ENCODE measurements around the gene KCTD6. TPM values are rescaled to one million over a fixed set of nuclear protein-coding genes. Genes with fewer than 3 reads are reported as not detected.

KCTD6 gene
- total RNA-seq, 2 donors from 2014 or later: 7.3 to 8.2 TPM

GRCh38 chr3:58535531-58536500 lies 43.9 kb downstream of the KCTD6 start:
- H3K4me3 Mint-ChIP-seq: no peak overlapping the region
- H3K4me1 Mint-ChIP-seq (ENCODE audit: low read depth): peaks cover 23% of the 10 kb centered on the region
- no peak for ATAC-seq (replicated peaks in 1 of 2)
- H3K27me3 Mint-ChIP-seq (ENCODE audit: low read depth): no peaks in the 10 kb centered on the region
- H3K36me3 Mint-ChIP-seq (ENCODE audit: insufficient read depth in 2 of 2): no peaks in the 10 kb centered on the region
- no peak for DNase-seq
- no peak overlapping the region for H3K27ac Mint-ChIP-seq
- no peaks in the 10 kb centered on the region for H3K9me3 Mint-ChIP-seq

GRCh38 chr3:58536501-58537411 lies 44.9 kb downstream of the KCTD6 start, which contains the start of gene ACOX2:
Gene ACOX2 (minus strand): TSS chr3:58537190. CDS start chr3:58535106, 2,084 bp downstream.
- H3K36me3 Mint-ChIP-seq (ENCODE audit: insufficient read depth in 2 of 2): no peaks in the 10 kb centered on the region
- ATAC-seq (replicated peaks in 1 of 2): no peak
- peaks cover 23% of the 10 kb centered on the region for H3K4me1 Mint-ChIP-seq (ENCODE audit: low read depth)
- no peak within 1 kb of the TSS for H3K27ac Mint-ChIP-seq
- no peaks in the 10 kb centered on the region for H3K27me3 Mint-ChIP-seq (ENCODE audit: low read depth)
- H3K4me3 Mint-ChIP-seq: no peak within 1 kb of the TSS
- no peaks in the 10 kb centered on the region for H3K9me3 Mint-ChIP-seq
- DNase-seq: no peak

- no peak overlapping the region for H3K27ac Mint-ChIP-seq
- DNase-seq: no peak
- ATAC-seq (replicated peaks in 1 of 2): no peak
Measured at GRCh38 chr3:58537412-58538301, 45.8 kb downstream of the KCTD6 start.

GRCh38 chr3:58539626-58540025 lies 47.7 kb downstream of the KCTD6 start:
- Mint-ChIP-seq H3K4me1 (ENCODE audit: low read depth) (peaks cover 7% of the 10 kb centered on the region), H3K9me3 (no peaks in the 10 kb centered on the region), H3K4me3 (no peak overlapping the region), H3K27ac (no peak overlapping the region), H3K27me3 (ENCODE audit: low read depth) (no peaks in the 10 kb centered on the region), H3K36me3 (ENCODE audit: insufficient read depth in 2 of 2) (no peaks in the 10 kb centered on the region)
- DNase-seq: no peak
- ATAC-seq (replicated peaks in 1 of 2): no peak

More at GRCh38 chr3:58537412-58538301, 45.8 kb downstream of the KCTD6 start:
- Mint-ChIP-seq H3K36me3 (ENCODE audit: insufficient read depth in 2 of 2) (no peaks in the 10 kb centered on the region), H3K4me1 (ENCODE audit: low read depth) (peaks cover 14% of the 10 kb centered on the region), H3K27me3 (ENCODE audit: low read depth) (no peaks in the 10 kb centered on the region), H3K9me3 (no peaks in the 10 kb centered on the region), H3K4me3 (no peak overlapping the region)

- peaks cover 7% of the 10 kb centered on the region for H3K4me1 Mint-ChIP-seq (ENCODE audit: low read depth)
- H3K36me3 Mint-ChIP-seq (ENCODE audit: insufficient read depth in 2 of 2): no peaks in the 10 kb centered on the region
- no peak for ATAC-seq (replicated peaks in 1 of 2)
- H3K4me3 Mint-ChIP-seq: no peak overlapping the region
- no peak overlapping the region for H3K27ac Mint-ChIP-seq
- H3K27me3 Mint-ChIP-seq (ENCODE audit: low read depth): no peaks in the 10 kb centered on the region
- no peaks in the 10 kb centered on the region for H3K9me3 Mint-ChIP-seq
- DNase-seq: no peak
Measured at GRCh38 chr3:58540176-58540858, 48.4 kb downstream of the KCTD6 start.

GRCh38 chr3:58544541-58544940 lies 52.6 kb downstream of the KCTD6 start:
- no peaks in the 10 kb centered on the region for H3K4me1 Mint-ChIP-seq (ENCODE audit: low read depth)
- no peak overlapping the region for H3K27ac Mint-ChIP-seq
- no peak overlapping the region for H3K4me3 Mint-ChIP-seq
- H3K36me3 Mint-ChIP-seq (ENCODE audit: insufficient read depth in 2 of 2): no peaks in the 10 kb centered on the region
- no peak for ATAC-seq (replicated peaks in 1 of 2)
- no peaks in the 10 kb centered on the region for H3K27me3 Mint-ChIP-seq (ENCODE audit: low read depth)
- H3K9me3 Mint-ChIP-seq: no peaks in the 10 kb centered on the region
- no peak for DNase-seq

GRCh38 chr3:58551636-58552180 lies 59.8 kb downstream of the KCTD6 start:
- peaks cover 2 to 6% of the 10 kb centered on the region in 2 donors for H3K36me3 Mint-ChIP-seq (ENCODE audit: insufficient read depth in 2 of 2)
- H3K27ac Mint-ChIP-seq: peak overlapping the region; percentile 48
- H3K4me3 Mint-ChIP-seq: no peak overlapping the region
- peaks cover 18% of the 10 kb centered on the region for H3K27me3 Mint-ChIP-seq (ENCODE audit: low read depth)
- DNase-seq (no peak), ATAC-seq (replicated peaks in 1 of 2) (no peak)
- peaks cover 8 to 10% of the 10 kb centered on the region in 2 donors for H3K9me3 Mint-ChIP-seq
- no peaks in the 10 kb centered on the region for H3K4me1 Mint-ChIP-seq (ENCODE audit: low read depth)

Other genes with a start within 250 kb of the KCTD6 start
- gene RPP14, start 185.9 kb upstream of the KCTD6 start, total RNA-seq: 10 to 100 TPM; 16.6 to 17.2 TPM
- 10 to 100 TPM in 1 of 2 donors, 1 to 10 TPM in 1; 7.9 to 11.4 TPM for gene HTD2, start 185.6 kb upstream of the KCTD6 start, total RNA-seq
- gene PXK, start 159.2 kb upstream of the KCTD6 start, total RNA-seq: 10 to 100 TPM; 76.1 to 79.0 TPM
- 10 to 100 TPM; 36.9 to 40.5 TPM for gene PDHB, start 58.3 kb upstream of the KCTD6 start, total RNA-seq
- gene ACOX2, start 45.1 kb downstream of the KCTD6 start, total RNA-seq: not detected
- gene FAM107A, start 85.3 kb downstream of the KCTD6 start, total RNA-seq: not detected
- not detected for gene FAM3D, start 174.7 kb downstream of the KCTD6 start, total RNA-seq